Measurements from ENCODE around the gene RUFY1.

GRCh38 chr5:179599973-179600372 is 49.6 kb downstream of the RUFY1 start:
- TF ChIP-seq, protein P1, sequence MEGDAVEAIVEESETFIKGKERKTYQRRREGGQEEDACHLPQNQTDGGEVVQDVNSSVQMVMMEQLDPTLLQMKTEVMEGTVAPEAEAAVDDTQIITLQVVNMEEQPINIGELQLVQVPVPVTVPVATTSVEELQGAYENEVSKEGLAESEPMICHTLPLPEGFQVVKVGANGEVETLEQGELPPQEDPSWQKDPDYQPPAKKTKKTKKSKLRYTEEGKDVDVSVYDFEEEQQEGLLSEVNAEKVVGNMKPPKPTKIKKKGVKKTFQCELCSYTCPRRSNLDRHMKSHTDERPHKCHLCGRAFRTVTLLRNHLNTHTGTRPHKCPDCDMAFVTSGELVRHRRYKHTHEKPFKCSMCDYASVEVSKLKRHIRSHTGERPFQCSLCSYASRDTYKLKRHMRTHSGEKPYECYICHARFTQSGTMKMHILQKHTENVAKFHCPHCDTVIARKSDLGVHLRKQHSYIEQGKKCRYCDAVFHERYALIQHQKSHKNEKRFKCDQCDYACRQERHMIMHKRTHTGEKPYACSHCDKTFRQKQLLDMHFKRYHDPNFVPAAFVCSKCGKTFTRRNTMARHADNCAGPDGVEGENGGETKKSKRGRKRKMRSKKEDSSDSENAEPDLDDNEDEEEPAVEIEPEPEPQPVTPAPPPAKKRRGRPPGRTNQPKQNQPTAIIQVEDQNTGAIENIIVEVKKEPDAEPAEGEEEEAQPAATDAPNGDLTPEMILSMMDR (conservative IDR thresholded peaks at IDR 0.05; ENCODE audit: low read length), result no peak
- no peak for TF ChIP-seq EZH2phosphoT487 (IDR thresholded peaks at IDR 0.05; ENCODE audit: borderline replicate concordance, low read depth, low read length)

Data from OCI-LY7 (cell line).